Measurements from ENCODE around the gene PARD3.

- TF ChIP-seq POLR2AphosphoS5 (IDR thresholded peaks at IDR 0.05; ENCODE audit: low read depth, low read length) (no peak), FOXP2 (optimal IDR thresholded peaks at IDR 0.05; ENCODE audit: borderline replicate concordance, extremely low read depth, extremely low read length, insufficient read depth) (no peak), SIN3A (IDR thresholded peaks at IDR 0.05; ENCODE audit: borderline replicate concordance, insufficient read depth, low read length) (no peak), TAF1 (IDR thresholded peaks at IDR 0.05; ENCODE audit: borderline replicate concordance, insufficient read depth, low read length) (no peak), REST (IDR thresholded peaks at IDR 0.05; ENCODE audit: insufficient read depth in 1 of 2, low read depth in 2 of 2, low read length in 2 of 2) (no peak)
Observed at GRCh38 chr10:34286136-34286739, 528.9 kb downstream of the PARD3 start.
